Parathyroid adenoma (tissue), 2 donors: Measurements from ENCODE around the gene MTFP1.
A peak's percentile ranks its signal among the peaks of the same experiment; 100 is the strongest.
"Not testable (repeated sequence)": the region's sequence is repeated elsewhere in the genome, so short reads cannot be mapped to it uniquely, and the experiment has no call there.

Source experiments
- H2AFZ ChIP-seq: fragments of 300-600 bp; sonication (generic); one replicate; pipeline ENCODE4 v1.7.0; 2017; ENCODE audit warnings: antibody characterized with exemption, mild to moderate bottlenecking
- H3K27ac ChIP-seq: fragments of 300-600 bp; sonication (generic); one replicate; pipeline ENCODE4 v1.7.0; 2017
- H3K27me3 ChIP-seq: fragments of 300-600 bp; sonication (generic); one replicate; pipeline ENCODE4 v1.7.0; 2017; ENCODE audit warnings: low read length; ENCODE audit not compliant: control insufficient read depth, insufficient read depth
- H3K36me3 ChIP-seq: fragments of 300-600 bp; sonication (generic); one replicate; pipeline ENCODE4 v1.7.0; 2017; ENCODE audit warnings: low read length; ENCODE audit not compliant: control insufficient read depth, insufficient read depth
- H3K4me1 ChIP-seq: fragments of 300-600 bp; sonication (generic); one replicate; pipeline ENCODE4 v1.7.0; 2017; ENCODE audit warnings: control low read depth
- H3K4me2 ChIP-seq: fragments of 300-600 bp; sonication (generic); one replicate; pipeline ENCODE4 v1.7.0; 2017; ENCODE audit warnings: low read length
- H3K4me3 ChIP-seq: fragments of 300-600 bp; sonication (generic); one replicate; pipeline ENCODE4 v1.7.0; 2017; ENCODE audit warnings: low read depth, low read length
- H3K79me2 ChIP-seq: fragments of 300-600 bp; sonication (generic); one replicate; pipeline ENCODE4 v1.7.0; 2017; ENCODE audit warnings: control low read depth
- H3K9ac ChIP-seq: fragments of 300-600 bp; sonication (generic); one replicate; pipeline ENCODE4 v1.7.0; 2017; ENCODE audit warnings: mild to moderate bottlenecking
- H3K9me3 ChIP-seq: fragments of 300-600 bp; sonication (generic); one replicate; pipeline ENCODE4 v1.7.0; 2017; ENCODE audit warnings: low read length; ENCODE audit not compliant: control insufficient read depth
- CTCF ChIP-seq: fragments of 300-600 bp; sonication (generic); IDR thresholded peaks from one replicate; pipeline ENCODE4 v1.7.0; 2017; ENCODE audit warnings: antibody characterized with exemption, mild to moderate bottlenecking
- donor health status: primary hyperparathyroidism.

Gene MTFP1

GRCh38 chr22:30397656-30398635, 27.6 kb upstream of the MTFP1 start:
- Histone ChIP-seq H3K9me3 (no peaks in the 10 kb centered on the region), H3K27me3 (no peaks in the 10 kb centered on the region), H3K4me1 (no peaks in the 10 kb centered on the region), H3K36me3 (no peaks in the 10 kb centered on the region), H3K27ac (no peak overlapping the region), H3K9ac (no peak overlapping the region), H3K79me2 (peaks cover 2% of the 10 kb centered on the region), H3K4me2 (peak overlapping the region; percentile 64), H3K4me3 (peak overlapping the region; percentile 70), H2AFZ (no peak overlapping the region)
- no peak for TF ChIP-seq CTCF

DNA sequence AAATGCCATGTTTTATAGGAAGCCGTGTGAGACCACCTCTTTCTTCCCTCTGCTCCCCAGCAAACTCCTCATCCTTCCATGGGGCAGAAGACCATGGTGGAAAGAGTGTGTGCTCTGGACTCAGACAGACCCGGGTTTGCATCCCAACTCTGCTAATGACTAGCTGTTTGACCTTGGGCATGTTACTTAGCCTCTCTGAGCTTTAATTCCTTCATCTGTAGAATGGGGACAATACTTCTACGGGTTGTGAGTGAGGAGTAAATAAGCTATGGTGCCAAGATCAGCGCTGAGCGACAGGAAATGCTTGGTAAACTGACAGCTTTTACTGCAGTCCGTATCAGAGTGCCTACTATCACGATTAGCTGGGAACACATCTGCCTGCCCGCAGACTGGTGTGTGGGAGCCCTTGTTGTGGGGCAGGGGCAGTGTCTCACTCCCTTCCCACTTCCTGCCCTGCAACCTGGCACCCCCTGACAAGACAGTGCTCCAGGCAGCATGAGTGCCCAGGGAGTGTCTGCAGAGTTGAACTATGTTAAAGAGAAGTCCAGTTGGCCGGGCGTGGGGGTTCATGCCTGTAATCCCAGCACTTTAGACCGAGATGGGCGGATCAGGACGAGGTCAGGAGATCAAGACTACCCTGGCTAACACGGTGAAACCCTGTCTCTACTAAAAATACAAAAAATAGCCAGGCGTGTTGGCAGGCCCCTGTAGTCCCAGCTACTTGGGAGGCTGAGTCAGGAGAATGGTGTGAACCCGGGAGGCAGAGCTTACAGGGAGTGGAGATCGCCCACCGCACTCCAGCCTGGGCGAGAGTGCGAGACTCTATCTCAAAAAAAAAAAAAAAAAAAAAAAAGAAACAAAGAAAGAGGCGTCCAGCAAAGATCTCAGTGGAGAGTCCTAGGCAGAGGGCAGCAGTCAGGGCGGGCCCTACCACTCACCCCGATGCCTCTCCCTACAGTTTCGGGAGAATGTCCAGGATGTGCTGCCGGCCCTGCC, 26.6 kb upstream of the MTFP1 start:
- no peaks in the 10 kb centered on the region for H3K4me1 ChIP-seq
- no peak overlapping the region for H3K4me3 ChIP-seq
- no peak for TF ChIP-seq CTCF

DNA sequence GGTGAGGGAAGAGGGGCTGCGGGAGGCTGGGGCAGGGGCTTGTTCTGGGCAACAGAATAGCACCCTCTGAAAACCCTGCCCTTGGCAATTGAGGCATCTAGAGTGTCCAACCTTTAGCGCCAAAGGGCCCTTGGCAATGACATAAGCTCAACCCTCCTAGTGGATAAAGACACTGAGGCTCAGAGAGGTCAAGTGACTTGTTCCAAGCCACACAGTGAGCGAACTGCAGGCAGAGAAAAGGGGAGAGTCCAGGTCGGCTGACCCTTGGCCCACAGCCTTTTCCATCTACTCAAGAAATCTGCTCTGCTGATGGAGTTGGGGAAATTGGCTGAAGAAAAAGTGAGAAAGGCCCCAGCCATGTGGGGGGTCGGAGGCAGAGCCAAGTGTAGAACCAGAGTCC, 25.9 kb upstream of the MTFP1 start:
- peaks cover 3% of the 10 kb centered on the region for H3K4me1 ChIP-seq
- no peak overlapping the region for H3K4me3 ChIP-seq
- no peaks in the 10 kb centered on the region for H3K36me3 ChIP-seq
- no peaks in the 10 kb centered on the region for H3K9me3 ChIP-seq
- no peak overlapping the region for H3K4me2 ChIP-seq
- H3K27me3 ChIP-seq: no peaks in the 10 kb centered on the region
- no peak overlapping the region for H3K27ac ChIP-seq
- no peak overlapping the region for H3K9ac ChIP-seq
- no peak overlapping the region for H2AFZ ChIP-seq
- no peak for TF ChIP-seq CTCF
- no peaks in the 10 kb centered on the region for H3K79me2 ChIP-seq

More for the DNA sequence above, 26.6 kb upstream of the MTFP1 start:
- H3K27me3 ChIP-seq: no peaks in the 10 kb centered on the region
- no peak overlapping the region for H3K27ac ChIP-seq
- H3K36me3 ChIP-seq: no peaks in the 10 kb centered on the region
- H3K4me2 ChIP-seq: no peak overlapping the region
- no peaks in the 10 kb centered on the region for H3K9me3 ChIP-seq
- no peak overlapping the region for H2AFZ ChIP-seq
- no peaks in the 10 kb centered on the region for H3K79me2 ChIP-seq
- no peak overlapping the region for H3K9ac ChIP-seq

- Histone ChIP-seq H3K9ac (no peak overlapping the region), H3K4me1 (peaks cover 3% of the 10 kb centered on the region), H3K4me2 (no peak overlapping the region), H3K27me3 (no peaks in the 10 kb centered on the region), H3K4me3 (no peak overlapping the region), H3K79me2 (no peaks in the 10 kb centered on the region), H2AFZ (no peak overlapping the region), H3K27ac (no peak overlapping the region), H3K9me3 (no peaks in the 10 kb centered on the region), H3K36me3 (no peaks in the 10 kb centered on the region)
- no peak for TF ChIP-seq CTCF
Observed at GRCh38 chr22:30400159-30400558, 25.4 kb upstream of the MTFP1 start.

- H3K36me3 ChIP-seq, H3K4me1 ChIP-seq, H3K9ac ChIP-seq, H3K4me2 ChIP-seq, H3K9me3 ChIP-seq, H3K27ac ChIP-seq, H3K4me3 ChIP-seq, H2AFZ ChIP-seq, H3K79me2 ChIP-seq, H3K27me3 ChIP-seq: not testable (repeated sequence)
Observed at GRCh38 chr22:30401024-30401423, 24.5 kb upstream of the MTFP1 start.
